Upper lobe of left lung (tissue), 6 donors: ENCODE results near the gene TMEM239. TPM values are rescaled to one million over a fixed set of nuclear protein-coding genes. Genes with fewer than 3 reads are reported as not detected.
A peak's percentile ranks its signal among the peaks of the same experiment; 100 is the strongest.

Experiments used
- ATAC-seq, 2 donors: fragments of 200-7000 bp; cut with Tn5 transposase; one replicate each; pipeline ENCODE4 v1.9.1; 2022; ENCODE audit warnings: mild to moderate bottlenecking in 2 of 2, moderate library complexity in 2 of 2; ENCODE audit not compliant: low FRiP score in 2 of 2
- DNase-seq, 2 donors: peaks; one replicate each; pipeline ENCODE4 v3.0.0-alpha.2; 2019 to 2020
- H3K27ac ChIP-seq, 4 donors: fragments of 200-600 bp; sonication (generic); one replicate each; pipeline ENCODE4 v1.5.1; 2016 to 2019
- H3K27me3 ChIP-seq, 4 donors: fragments of 200-600 bp; sonication (generic); one replicate each; pipeline ENCODE4 v1.5.1; 2017 to 2019
- H3K36me3 ChIP-seq, 4 donors: fragments of 200-600 bp; sonication (generic); one replicate each; pipeline ENCODE4 v1.5.1; 2016 to 2019
- H3K4me1 ChIP-seq, 4 donors: fragments of 200-600 bp; sonication (generic); one replicate each; pipeline ENCODE4 v1.5.1; 2018 to 2019
- H3K4me3 ChIP-seq, 4 donors: fragments of 200-600 bp; sonication (generic); one replicate each; pipeline ENCODE4 v1.5.1; 2017 to 2019; ENCODE audit warnings: mild to moderate bottlenecking in 2 of 4, moderate library complexity in 1 of 4
- H3K9me3 ChIP-seq, 4 donors: fragments of 200-600 bp; sonication (generic); one replicate each; pipeline ENCODE4 v1.5.1; 2018 to 2019
- CTCF ChIP-seq, 6 experiments: fragments of 450-650 bp in 4 of 6; fragments of 200-600 bp in 2 of 6; sonication (generic) in 2 of 6; IDR thresholded peaks; one replicate each; pipeline ENCODE4 v1.5.1; 2016 to 2019; ENCODE audit warnings: antibody characterized with exemption in 6 of 6
- EP300 ChIP-seq, 4 donors: sonication (generic); formaldehyde crosslinking; IDR thresholded peaks; one replicate each; pipeline ENCODE4 v1.5.1; 2017; ENCODE audit warnings: antibody characterized with exemption in 4 of 4, control low read depth in 2 of 4
- POLR2A ChIP-seq, 4 donors: fragments of 450-650 bp; IDR thresholded peaks; one replicate each; pipeline ENCODE4 v1.5.1; 2016 to 2017; ENCODE audit warnings: antibody characterized with exemption in 4 of 4, mild to moderate bottlenecking in 2 of 4
- POLR2AphosphoS5 ChIP-seq, 2 donors: sonication (generic); formaldehyde crosslinking; IDR thresholded peaks; one replicate each; pipeline ENCODE4 v1.5.1; 2017; ENCODE audit warnings: antibody characterized with exemption in 2 of 2
- WGBS, 2 donors: methylation state at CpG; one replicate each; pipeline ENCODE4 v1.1.5; 2017 to 2018; 5-methylcytosine and 5-hydroxymethylcytosine counted together
- total RNA-seq, 6 donors: library from RNA; depleted of rRNA in 4 of 6; stranded (reverse); fragments of >200 nt in 4 of 6; gene quantifications; one replicate each; pipeline versions ENCODE4 v1.1.0 to v1.2.1, GENCODE V29; 2016 to 2021
- donor health status: DM: no; HTN: no; CAD: no; lungs with moderate emphysema.
- donor health status: DM: no; HTN: yes; CAD: no; lungs with severe emphysema.

The TMEM239 gene
- total RNA-seq, 6 donors from 2014 or later = not detected

- no peak for DNase-seq
- Histone ChIP-seq H3K4me1 (no peaks in the 10 kb centered on the region), H3K4me3 (no peak within 1 kb of the TSS), H3K27ac (no peak within 1 kb of the TSS), H3K27me3 (no peaks in the 10 kb centered on the region), H3K36me3 (no peaks in the 10 kb centered on the region), H3K9me3 (no peaks in the 10 kb centered on the region)
- no peak for TF ChIP-seq POLR2AphosphoS5 (IDR thresholded peaks at IDR 0.05)
- no peak for TF ChIP-seq POLR2A (IDR thresholded peaks at IDR 0.05)
- no peak for TF ChIP-seq CTCF (IDR thresholded peaks at IDR 0.05)
- no peak for TF ChIP-seq EP300 (IDR thresholded peaks at IDR 0.05)
- WGBS, 2 donors = 19 to 59% methylated on average over 2 to 5 of the region's 5 CpGs
- peak in 1 of 2 donors; percentile 80 for ATAC-seq
These were observed 1.5 kb upstream of the TMEM239 start, which contains the start of gene C20orf141 for GRCh38 chr20:2814587-2815051. Gene C20orf141, plus strand, starts transcription at chr20:2814987. Its CDS starts 198 bp downstream, at chr20:2815185.

- TF ChIP-seq POLR2A (IDR thresholded peaks at IDR 0.05) (no peak), CTCF (IDR thresholded peaks at IDR 0.05) (no peak), EP300 (IDR thresholded peaks at IDR 0.05) (no peak), POLR2AphosphoS5 (IDR thresholded peaks at IDR 0.05) (no peak)
- H3K27me3 ChIP-seq = peaks cover 0 to 4% (median 3%) of the 10 kb centered on the region in 4 donors
- H3K27ac ChIP-seq = no peak overlapping the region
- ATAC-seq (peak in 1 of 2 donors; percentile 5), DNase-seq (peak in 1 of 2 donors; percentile 50)
- H3K36me3 ChIP-seq = no peaks in the 10 kb centered on the region
- H3K4me1 ChIP-seq = peaks cover 0 to 2% (median 0%) of the 10 kb centered on the region in 4 donors
- H3K9me3 ChIP-seq = no peaks in the 10 kb centered on the region
- WGBS, 2 donors = 93 to 95% methylated on average over 5 to 8 of the region's 8 CpGs
- no peak overlapping the region for H3K4me3 ChIP-seq
These were observed 793 bp upstream of the TMEM239 start for GRCh38 chr20:2815242-2815900.

GRCh38 chr20:2816583-2817340, 598 bp downstream of the TMEM239 start:
- TF ChIP-seq POLR2AphosphoS5 (IDR thresholded peaks at IDR 0.05) (no peak), POLR2A (IDR thresholded peaks at IDR 0.05) (no peak), CTCF (IDR thresholded peaks at IDR 0.05) (no peak), EP300 (IDR thresholded peaks at IDR 0.05) (no peak)
- no peak overlapping the region for H3K27ac ChIP-seq
- WGBS, 2 donors = 69 to 86% methylated on average over 9 to 19 of the region's 20 CpGs
- no peak overlapping the region for H3K4me3 ChIP-seq
- H3K36me3 ChIP-seq = no peaks in the 10 kb centered on the region
- no peak for ATAC-seq
- peaks cover 0 to 16% (median 0%) of the 10 kb centered on the region in 4 donors for H3K4me1 ChIP-seq
- H3K9me3 ChIP-seq = no peaks in the 10 kb centered on the region
- DNase-seq = peak in 1 of 2 donors; percentile 75
- peaks cover 2 to 16% (median 13%) of the 10 kb centered on the region in 4 donors for H3K27me3 ChIP-seq

GRCh38 chr20:2817341-2817726, 1.2 kb downstream of the TMEM239 start:
- TF ChIP-seq EP300 (IDR thresholded peaks at IDR 0.05) (no peak), CTCF (IDR thresholded peaks at IDR 0.05) (no peak), POLR2AphosphoS5 (IDR thresholded peaks at IDR 0.05) (no peak), POLR2A (IDR thresholded peaks at IDR 0.05) (no peak)
- 86 to 94% methylated on average over 2 of the region's 2 CpGs for WGBS, 2 donors
- ATAC-seq (no peak), DNase-seq (no peak)
- Histone ChIP-seq H3K27me3 (peaks cover 2 to 21% (median 13%) of the 10 kb centered on the region in 4 donors), H3K9me3 (no peaks in the 10 kb centered on the region), H3K36me3 (no peaks in the 10 kb centered on the region), H3K4me1 (peaks cover 0 to 17% (median 0%) of the 10 kb centered on the region in 4 donors), H3K4me3 (no peak overlapping the region), H3K27ac (no peak overlapping the region)
